Measurements from ENCODE around the gene UPK3B.
"Not testable (repeated sequence)": the region's sequence is repeated elsewhere in the genome, so short reads cannot be mapped to it uniquely, and the experiment has no call there.

Gene UPK3B

GRCh38 chr7:76507723-76508406, 2.5 kb upstream of the UPK3B start:
- Histone ChIP-seq H3K9ac (ENCODE audit: low read length) (no peak overlapping the region), H3K27me3 (ENCODE audit: control insufficient read depth, insufficient read depth, low read length) (no peaks in the 10 kb centered on the region), H3K36me3 (ENCODE audit: control insufficient read depth, low read depth, low read length) (no peaks in the 10 kb centered on the region), H3K4me3 (ENCODE audit: low read length) (no peak overlapping the region), H3K9me3 (ENCODE audit: control insufficient read depth, low read depth, low read length) (no peaks in the 10 kb centered on the region), H3K27ac (ENCODE audit: low read length) (no peak overlapping the region), H3K4me1 (ENCODE audit: control insufficient read depth, low read depth, low read length) (peaks cover 9% of the 10 kb centered on the region)

DNA sequence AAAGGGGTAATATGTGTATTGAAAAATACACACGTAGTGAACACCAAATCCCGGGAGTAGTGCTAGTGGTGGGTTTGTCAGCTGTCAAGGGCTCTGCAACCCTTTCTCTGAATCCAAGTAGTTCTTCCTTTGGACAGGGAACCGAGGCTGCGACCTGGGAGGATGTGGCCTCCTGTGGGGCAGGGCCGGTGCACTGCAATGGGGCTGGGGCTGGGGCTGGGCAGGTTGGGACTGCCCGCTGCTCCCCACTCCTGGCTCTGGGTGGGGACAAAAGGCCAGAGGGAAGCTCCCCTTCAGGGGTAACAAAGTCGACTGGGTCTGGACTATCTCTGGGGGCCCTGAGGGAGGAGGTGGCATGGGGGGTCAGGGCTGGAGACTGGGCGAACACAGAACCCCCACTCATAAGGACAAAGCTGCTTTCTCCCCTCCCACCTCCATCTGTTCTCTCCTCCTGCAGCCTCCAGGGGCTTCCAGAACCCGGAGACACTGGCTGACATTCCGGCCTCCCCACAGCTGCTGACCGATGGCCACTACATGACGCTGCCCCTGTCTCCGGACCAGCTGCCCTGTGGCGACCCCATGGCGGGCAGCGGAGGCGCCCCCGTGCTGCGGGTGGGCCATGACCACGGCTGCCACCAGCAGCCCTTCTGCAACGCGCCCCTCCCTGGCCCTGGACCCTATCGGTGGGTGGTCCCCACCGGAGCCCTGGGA, 1.0 kb downstream of the UPK3B start:
- not testable (repeated sequence) for H3K4me1 ChIP-seq (ENCODE audit: control insufficient read depth, low read depth, low read length); H3K4me3 ChIP-seq (ENCODE audit: low read length); H3K36me3 ChIP-seq (ENCODE audit: control insufficient read depth, low read depth, low read length); H3K27me3 ChIP-seq (ENCODE audit: control insufficient read depth, insufficient read depth, low read length); H3K9me3 ChIP-seq (ENCODE audit: control insufficient read depth, low read depth, low read length); H3K27ac ChIP-seq (ENCODE audit: low read length); H3K9ac ChIP-seq (ENCODE audit: low read length)

DNA sequence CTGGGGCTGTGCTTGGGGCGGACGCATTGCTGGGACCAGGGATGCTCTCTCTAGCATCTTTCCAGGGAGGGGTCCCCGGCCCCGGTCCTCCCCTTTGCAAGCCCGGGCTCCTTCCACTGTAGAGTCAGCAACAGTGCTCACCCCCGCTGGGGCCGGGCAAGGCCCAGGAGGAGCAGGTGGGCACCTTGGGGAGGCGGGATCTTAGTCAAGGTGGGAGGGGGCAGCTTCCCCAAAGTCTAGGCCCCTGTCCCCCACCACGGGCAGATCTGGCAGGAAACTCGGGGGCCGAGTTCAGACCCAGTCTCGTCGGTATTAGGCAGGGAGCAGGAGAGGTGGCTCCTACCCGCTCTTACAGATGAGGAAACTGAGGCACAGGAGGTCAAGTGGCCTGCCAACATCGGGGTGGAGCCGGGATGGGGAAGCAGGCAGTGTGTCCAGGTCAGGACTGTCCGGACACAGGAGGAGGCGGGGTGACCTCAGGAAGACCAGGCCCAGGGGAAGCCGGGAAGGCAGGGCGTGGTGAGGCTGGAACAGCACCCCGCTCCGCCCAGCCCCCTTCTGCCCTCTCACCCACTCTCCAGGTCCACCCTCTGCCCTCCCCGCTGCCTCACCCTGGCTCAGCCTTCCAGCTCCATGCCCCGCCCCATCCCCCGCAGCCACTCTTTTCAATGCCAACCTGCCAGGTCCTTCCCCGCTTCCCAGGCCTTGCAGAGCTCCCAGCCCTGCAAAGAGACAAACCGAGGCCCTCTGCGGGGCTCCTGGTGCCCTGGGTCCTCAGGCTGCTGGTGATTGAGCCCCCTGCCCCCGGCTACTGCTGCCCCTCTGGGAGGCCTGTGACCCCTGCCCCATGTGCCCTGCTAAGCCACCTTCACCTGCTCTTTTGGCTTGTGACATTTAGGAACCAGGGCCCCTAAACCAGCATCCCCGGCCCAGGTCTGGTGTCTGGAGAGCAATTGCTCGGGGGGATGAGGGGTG, 1.8 kb downstream of the UPK3B start:
- H3K4me1 ChIP-seq (ENCODE audit: control insufficient read depth, low read depth, low read length); H3K9me3 ChIP-seq (ENCODE audit: control insufficient read depth, low read depth, low read length); H3K27me3 ChIP-seq (ENCODE audit: control insufficient read depth, insufficient read depth, low read length); H3K27ac ChIP-seq (ENCODE audit: low read length); H3K36me3 ChIP-seq (ENCODE audit: control insufficient read depth, low read depth, low read length); H3K4me3 ChIP-seq (ENCODE audit: low read length); H3K9ac ChIP-seq (ENCODE audit: low read length): not testable (repeated sequence)

GRCh38 chr7:76512941-76513816, 2.8 kb downstream of the UPK3B start:
- no peaks in the 10 kb centered on the region for H3K9me3 ChIP-seq (ENCODE audit: control insufficient read depth, low read depth, low read length)
- no peaks in the 10 kb centered on the region for H3K27me3 ChIP-seq (ENCODE audit: control insufficient read depth, insufficient read depth, low read length)
- no peaks in the 10 kb centered on the region for H3K36me3 ChIP-seq (ENCODE audit: control insufficient read depth, low read depth, low read length)
- H3K9ac ChIP-seq (ENCODE audit: low read length): no peak overlapping the region
- H3K4me1 ChIP-seq (ENCODE audit: control insufficient read depth, low read depth, low read length): peaks cover 9% of the 10 kb centered on the region
- no peak overlapping the region for H3K4me3 ChIP-seq (ENCODE audit: low read length)
- no peak overlapping the region for H3K27ac ChIP-seq (ENCODE audit: low read length)

- Histone ChIP-seq H3K27me3 (ENCODE audit: control insufficient read depth, insufficient read depth, low read length) (no peaks in the 10 kb centered on the region), H3K4me1 (ENCODE audit: control insufficient read depth, low read depth, low read length) (peaks cover 9% of the 10 kb centered on the region), H3K27ac (ENCODE audit: low read length) (no peak overlapping the region), H3K9me3 (ENCODE audit: control insufficient read depth, low read depth, low read length) (no peaks in the 10 kb centered on the region), H3K9ac (ENCODE audit: low read length) (no peak overlapping the region), H3K36me3 (ENCODE audit: control insufficient read depth, low read depth, low read length) (no peaks in the 10 kb centered on the region), H3K4me3 (ENCODE audit: low read length) (no peak overlapping the region)
Measured at GRCh38 chr7:76513817-76514799, 3.8 kb downstream of the UPK3B start.

GRCh38 chr7:76514926-76515771, 4.8 kb downstream of the UPK3B start:
- Histone ChIP-seq H3K9ac (ENCODE audit: low read length) (no peak overlapping the region), H3K27ac (ENCODE audit: low read length) (no peak overlapping the region), H3K4me1 (ENCODE audit: control insufficient read depth, low read depth, low read length) (peaks cover 6% of the 10 kb centered on the region), H3K27me3 (ENCODE audit: control insufficient read depth, insufficient read depth, low read length) (no peaks in the 10 kb centered on the region), H3K4me3 (ENCODE audit: low read length) (no peak overlapping the region), H3K36me3 (ENCODE audit: control insufficient read depth, low read depth, low read length) (no peaks in the 10 kb centered on the region), H3K9me3 (ENCODE audit: control insufficient read depth, low read depth, low read length) (no peaks in the 10 kb centered on the region)

DNA sequence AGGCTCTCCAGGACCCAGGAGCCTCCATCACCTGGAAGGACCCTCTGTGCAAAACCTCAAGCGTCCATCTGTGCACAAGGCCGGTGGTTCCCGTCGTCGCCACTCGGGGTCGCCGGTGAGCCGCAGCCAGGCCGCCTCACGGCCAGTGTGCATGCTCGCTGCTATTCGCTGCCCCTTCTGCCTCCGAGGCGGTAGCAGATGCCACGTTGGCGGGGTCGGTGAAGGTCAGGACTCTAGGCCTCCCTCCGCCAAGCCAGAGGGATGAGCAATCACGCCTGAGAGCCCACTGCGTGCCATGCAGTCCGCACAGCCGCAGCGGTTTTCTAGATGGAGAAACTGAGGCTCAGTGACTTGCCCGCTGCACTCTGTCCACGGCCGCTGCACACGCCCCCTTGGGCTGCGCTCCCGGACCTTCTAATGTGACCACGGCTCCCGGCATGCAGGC, 5.7 kb downstream of the UPK3B start:
- Histone ChIP-seq H3K27ac (ENCODE audit: low read length) (no peak overlapping the region), H3K9ac (ENCODE audit: low read length) (no peak overlapping the region), H3K4me3 (ENCODE audit: low read length) (no peak overlapping the region), H3K36me3 (ENCODE audit: control insufficient read depth, low read depth, low read length) (no peaks in the 10 kb centered on the region), H3K27me3 (ENCODE audit: control insufficient read depth, insufficient read depth, low read length) (no peaks in the 10 kb centered on the region), H3K4me1 (ENCODE audit: control insufficient read depth, low read depth, low read length) (peaks cover 4% of the 10 kb centered on the region), H3K9me3 (ENCODE audit: control insufficient read depth, low read depth, low read length) (no peaks in the 10 kb centered on the region)

DNA sequence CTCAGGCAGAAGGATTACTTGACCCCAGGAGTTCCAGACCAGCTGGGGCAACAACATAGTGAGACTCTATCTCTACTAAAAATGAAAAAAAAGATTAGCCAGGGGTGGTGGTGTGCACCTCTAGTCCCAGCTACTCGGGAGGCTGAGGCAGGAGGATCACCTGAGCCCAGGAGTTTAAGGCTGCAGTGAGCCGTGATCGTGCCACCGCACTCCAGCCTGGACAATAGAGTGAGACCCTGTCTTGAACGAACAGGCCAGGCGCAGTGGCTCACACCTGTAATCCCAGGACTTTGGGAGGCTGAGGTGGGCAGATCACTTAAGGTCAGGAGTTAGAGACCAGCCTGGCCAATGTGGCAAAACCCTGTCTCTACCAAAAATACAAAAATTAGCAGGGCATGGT, 6.6 kb downstream of the UPK3B start:
- not testable (repeated sequence) for H3K9ac ChIP-seq (ENCODE audit: low read length); H3K4me1 ChIP-seq (ENCODE audit: control insufficient read depth, low read depth, low read length); H3K9me3 ChIP-seq (ENCODE audit: control insufficient read depth, low read depth, low read length)

GRCh38 chr7:76526183-76526582, 15.8 kb downstream of the UPK3B start:
- H3K9ac ChIP-seq (ENCODE audit: low read length); H3K4me3 ChIP-seq (ENCODE audit: low read length); H3K9me3 ChIP-seq (ENCODE audit: control insufficient read depth, low read depth, low read length); H3K4me1 ChIP-seq (ENCODE audit: control insufficient read depth, low read depth, low read length); H3K27ac ChIP-seq (ENCODE audit: low read length); H3K36me3 ChIP-seq (ENCODE audit: control insufficient read depth, low read depth, low read length); H3K27me3 ChIP-seq (ENCODE audit: control insufficient read depth, insufficient read depth, low read length): not testable (repeated sequence)

More for the DNA sequence above, 6.6 kb downstream of the UPK3B start:
- H3K27me3 ChIP-seq (ENCODE audit: control insufficient read depth, insufficient read depth, low read length); H3K36me3 ChIP-seq (ENCODE audit: control insufficient read depth, low read depth, low read length); H3K4me3 ChIP-seq (ENCODE audit: low read length); H3K27ac ChIP-seq (ENCODE audit: low read length): not testable (repeated sequence)

Data from iPS-18a (cell line).